D721Med (cell line): ENCODE measurements around the gene CFAP73.
"Not testable (repeated sequence)": the region's sequence is repeated elsewhere in the genome, so short reads cannot be mapped to it uniquely, and the experiment has no call there.

Experiments
- DNase-seq: peaks from one replicate; pipeline ENCODE4 v3.0.0; 2011; ENCODE audit warnings: low spot score; ENCODE audit not compliant: insufficient read length
- FAIRE-seq: peaks from 2 replicates; lab custom pipeline; 2011; peaks lifted over from hg19 to GRCh38; lab: Jason Lieb, UNC
- CTCF ChIP-seq: IDR thresholded peaks from 2 replicates; pipeline ENCODE4 v1.5.1; 2012; ENCODE audit warnings: mild to moderate bottlenecking, control low read depth; ENCODE audit not compliant: insufficient read depth; ENCODE audit errors: missing control alignments

Gene CFAP73

GRCh38 chr12:113136128-113136989 lies 13.2 kb upstream of the CFAP73 start:
- DNase-seq (no peak), FAIRE-seq (no peak)
- TF ChIP-seq CTCF: no peak

GRCh38 chr12:113136990-113137511 lies 12.5 kb upstream of the CFAP73 start:
- DNase-seq (no peak), FAIRE-seq (no peak)
- no peak for TF ChIP-seq CTCF

GRCh38 chr12:113137861-113138783 lies 11.4 kb upstream of the CFAP73 start:
- DNase-seq: no peak
- no peak for TF ChIP-seq CTCF
- no peak for FAIRE-seq

- FAIRE-seq: no peak
- no peak for DNase-seq
- no peak for TF ChIP-seq CTCF
These were observed 10.7 kb upstream of the CFAP73 start for GRCh38 chr12:113138826-113139225.

- DNase-seq: no peak
- FAIRE-seq: no peak
These were observed 8.8 kb upstream of the CFAP73 start for GRCh38 chr12:113140706-113141105.

GRCh38 chr12:113141716-113142115 lies 7.8 kb upstream of the CFAP73 start:
- FAIRE-seq, DNase-seq: not testable (repeated sequence)

More at GRCh38 chr12:113140706-113141105, 8.8 kb upstream of the CFAP73 start:
- TF ChIP-seq CTCF: no peak

- TF ChIP-seq CTCF: no peak
- FAIRE-seq (no peak), DNase-seq (no peak)
These were observed 7.2 kb upstream of the CFAP73 start for GRCh38 chr12:113142173-113142885.
